ENCODE measurements around the gene AMBP. TPM values are rescaled to one million over a fixed set of nuclear protein-coding genes. Genes with fewer than 3 reads are reported as not detected.

Gene AMBP
- total and polyA plus RNA-seq, 12 donors: 0.01 TPM; not detected in 11

- no peaks in the 10 kb centered on the region for H3K4me1 ChIP-seq
- no peak for TF ChIP-seq CTCF (IDR thresholded peaks at IDR 0.05)
- no peak for DNase-seq
- H3K36me3 ChIP-seq: peaks cover 0 to 57% (median 5%) of the 10 kb centered on the region in 9 donors
- no peak overlapping the region for H3K4me3 ChIP-seq
- no peaks in the 10 kb centered on the region for H3K27me3 ChIP-seq
- H3K9me3 ChIP-seq: peaks cover 0 to 44% (median 6%) of the 10 kb centered on the region in 11 donors
- H3K27ac ChIP-seq: no peak overlapping the region
- intact Hi-C loops (cut with DNase I): no loop called here
- 91 to 92% methylated on average over 6 of the region's 6 CpGs for WGBS, 2 donors
- ATAC-seq: no peak
These were observed 62.0 kb downstream of the AMBP start for GRCh38 chr9:114016101-114016500.

GRCh38 chr9:114015607-114016006 is 62.5 kb downstream of the AMBP start:
- Histone ChIP-seq H3K4me1 (no peaks in the 10 kb centered on the region), H3K9me3 (peaks cover 0 to 39% (median 6%) of the 10 kb centered on the region in 11 donors), H3K27ac (no peak overlapping the region), H3K4me3 (no peak overlapping the region), H3K27me3 (no peaks in the 10 kb centered on the region), H3K36me3 (peaks cover 0 to 57% (median 5%) of the 10 kb centered on the region in 9 donors)
- ATAC-seq (no peak), DNase-seq (no peak)
- no peak for TF ChIP-seq CTCF (IDR thresholded peaks at IDR 0.05)
- intact Hi-C loops (cut with DNase I): no loop called here
- 98 to 99% methylated on average over 2 of the region's 2 CpGs for WGBS, 2 donors

DNA sequence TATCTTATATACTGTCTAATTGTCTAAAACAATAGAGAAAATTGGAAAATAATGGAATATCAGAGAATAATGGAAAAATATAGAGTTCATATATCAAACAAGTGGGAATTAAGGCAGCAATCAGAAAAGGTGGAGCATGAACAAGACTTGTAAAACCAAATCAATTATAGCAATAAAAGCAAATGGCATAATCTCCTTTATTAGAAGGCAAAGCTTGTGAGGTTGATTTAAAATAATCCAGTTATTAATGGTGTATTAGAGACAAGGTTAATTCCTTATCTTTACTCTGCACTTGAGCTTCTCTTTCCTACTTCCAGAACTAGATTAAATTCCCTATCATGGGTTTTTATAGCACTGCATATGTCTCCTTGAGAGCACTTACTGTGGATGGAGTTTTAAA is 64.1 kb downstream of the AMBP start:
- TF ChIP-seq CTCF (IDR thresholded peaks at IDR 0.05): no peak
- peaks cover 0 to 7% (median 0%) of the 10 kb centered on the region in 9 donors for H3K4me1 ChIP-seq
- ATAC-seq (no peak), DNase-seq (no peak)
- H3K9me3 ChIP-seq: peaks cover 0 to 26% (median 6%) of the 10 kb centered on the region in 11 donors
- intact Hi-C loops (cut with DNase I): no loop called here
- no peaks in the 10 kb centered on the region for H3K27me3 ChIP-seq
- H3K27ac ChIP-seq: no peak overlapping the region
- H3K4me3 ChIP-seq: no peak overlapping the region
- peaks cover 0 to 48% (median 5%) of the 10 kb centered on the region in 9 donors for H3K36me3 ChIP-seq

DNA sequence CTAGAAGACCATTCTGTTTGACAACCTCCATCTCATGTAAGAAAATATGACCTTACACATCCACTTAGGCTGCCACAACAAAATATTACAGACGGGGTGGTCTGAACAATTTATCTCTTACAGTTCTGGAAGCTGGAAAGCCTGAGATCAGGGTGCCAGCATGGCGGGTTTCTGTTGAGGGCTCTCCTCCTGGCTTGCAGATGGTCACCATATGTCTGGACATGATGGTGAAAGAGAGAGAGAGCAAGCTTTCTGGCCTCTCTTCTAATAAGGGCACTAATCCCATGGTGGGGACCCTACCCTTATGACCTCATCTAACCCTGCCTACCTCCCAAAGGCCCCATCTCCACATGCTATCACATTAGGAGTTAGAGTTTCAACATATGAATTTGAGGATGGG is 66.0 kb downstream of the AMBP start:
- ATAC-seq (no peak), DNase-seq (peak in 1 of 2 donors; percentile 1)
- Histone ChIP-seq H3K4me1 (peaks cover 0 to 7% (median 0%) of the 10 kb centered on the region in 9 donors), H3K4me3 (no peak overlapping the region), H3K36me3 (peaks cover 0 to 47% (median under 1%) of the 10 kb centered on the region in 9 donors), H3K27me3 (no peaks in the 10 kb centered on the region), H3K9me3 (peaks cover 0 to 26% (median 6%) of the 10 kb centered on the region in 11 donors), H3K27ac (no peak overlapping the region)
- WGBS, 2 donors: 79 to 94% methylated on average over 2 of the region's 2 CpGs
- intact Hi-C loops (cut with DNase I): no loop called here
- no peak for TF ChIP-seq CTCF (IDR thresholded peaks at IDR 0.05)
